CD4-positive, alpha-beta T cell treated with Interleukin-6 at 100 ng/mL for 8 hours (primary cell): Measurements from ENCODE around the gene RHBDF1.

Experiments used
- DNase-seq: peaks from one replicate; pipeline ENCODE4 v3.0.0-alpha.2; 2020; ENCODE audit warnings: mixed read lengths, low spot score

The RHBDF1 gene

DNA sequence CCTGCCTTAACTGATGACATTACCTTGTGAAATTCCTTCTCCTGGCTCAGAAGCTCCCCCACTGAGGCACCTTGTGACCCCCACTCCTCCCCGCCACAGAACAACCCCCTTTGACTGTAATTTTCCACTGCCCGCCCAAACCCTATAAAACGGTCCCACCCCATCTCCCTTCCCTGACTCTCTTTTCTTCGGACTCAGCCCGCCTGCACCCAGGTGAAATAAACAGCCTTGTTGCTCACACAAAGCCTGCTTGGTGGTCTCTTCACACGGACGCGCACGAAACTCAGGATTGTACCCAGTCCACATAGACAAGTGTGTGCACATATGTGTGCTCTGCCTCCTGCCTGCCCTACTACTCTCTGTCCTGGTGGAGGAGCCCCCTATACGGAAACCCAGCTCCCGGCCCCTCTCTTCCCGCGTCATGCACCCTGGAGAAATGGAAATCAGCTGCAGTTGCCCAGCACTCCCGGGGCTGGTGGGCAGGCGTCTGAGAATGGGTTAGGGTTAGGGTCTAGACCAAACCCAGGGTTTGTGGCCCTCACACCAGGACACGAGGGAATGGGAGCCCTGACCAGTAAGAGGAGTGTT, 2.4 kb upstream of the RHBDF1 start:
- DNase-seq, result no peak

DNA sequence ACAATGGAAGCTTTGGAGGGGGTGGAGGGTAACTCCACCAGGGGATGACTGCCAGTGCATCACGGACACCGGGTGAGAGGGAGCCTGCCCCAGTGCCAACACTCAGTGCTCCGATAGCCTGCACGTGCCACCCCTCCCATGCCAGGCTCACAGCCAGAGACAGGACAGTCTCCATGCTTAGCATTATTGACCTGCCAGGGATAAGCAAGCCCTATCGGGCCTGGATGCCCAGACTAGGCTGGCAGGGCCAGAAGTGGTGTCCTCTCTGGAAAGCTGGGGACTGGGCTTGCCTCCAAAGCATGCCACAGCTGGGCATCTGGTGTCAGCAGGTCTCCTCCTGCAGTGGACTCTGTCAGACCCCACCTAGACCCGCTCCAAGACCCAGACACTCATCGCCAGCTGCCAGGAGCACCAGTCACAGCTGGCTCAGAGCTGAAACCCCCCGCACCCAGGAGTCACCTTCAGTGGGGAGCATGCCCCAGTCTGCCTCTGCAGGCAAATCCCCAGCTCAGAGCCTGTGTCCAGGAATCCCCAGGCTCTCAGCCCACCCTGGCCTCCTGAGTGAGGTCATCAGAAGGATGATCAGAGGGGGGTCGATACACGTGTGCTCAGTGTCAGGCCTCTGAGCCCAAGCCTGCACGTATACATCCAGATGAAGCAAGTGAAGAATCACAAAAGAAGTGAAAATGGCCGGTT, 1.8 kb upstream of the RHBDF1 start:
- no peak for DNase-seq

DNA sequence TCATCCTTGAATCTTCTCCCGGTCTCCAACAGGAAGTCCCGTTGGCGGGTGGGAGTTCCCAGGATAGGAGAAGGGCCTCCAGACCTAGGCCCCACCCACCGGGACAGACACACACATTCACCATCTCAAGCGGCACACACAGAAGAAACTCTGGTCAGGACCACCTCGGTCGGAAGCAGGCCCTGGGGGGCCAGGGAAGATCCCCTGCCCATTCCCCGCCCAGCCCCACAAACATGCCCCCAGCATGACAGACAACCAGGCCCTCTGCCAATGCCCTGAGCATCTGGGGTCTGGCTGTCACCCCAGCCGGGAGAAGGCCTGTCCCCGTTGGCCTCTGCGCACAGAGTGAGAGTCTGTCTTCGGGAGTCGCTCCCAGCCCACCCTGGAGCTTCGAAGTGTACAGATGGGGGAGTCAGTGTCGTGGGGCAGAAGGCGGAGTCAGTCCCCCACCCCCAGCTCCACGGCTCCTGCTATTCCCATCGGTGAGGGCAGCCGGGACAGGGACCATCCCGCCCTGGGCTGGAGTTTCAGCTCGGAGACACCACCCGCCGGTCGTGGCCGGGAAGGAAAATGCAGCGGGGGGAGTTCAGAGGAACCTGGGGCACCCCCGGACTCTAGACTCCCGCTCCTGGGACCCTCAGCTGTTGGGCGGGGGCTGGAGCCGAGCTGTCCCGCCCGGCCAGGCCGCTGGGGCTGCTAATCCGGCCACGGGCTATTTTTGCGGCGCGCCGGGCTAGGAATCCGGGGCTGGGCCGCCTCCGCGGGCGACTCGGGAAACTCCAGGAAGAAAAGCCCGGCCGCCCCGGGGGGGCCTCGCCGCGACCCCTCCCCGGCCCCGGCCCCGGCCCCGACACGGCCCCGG, 660 bp downstream of the RHBDF1 start:
- no peak for DNase-seq

DNA sequence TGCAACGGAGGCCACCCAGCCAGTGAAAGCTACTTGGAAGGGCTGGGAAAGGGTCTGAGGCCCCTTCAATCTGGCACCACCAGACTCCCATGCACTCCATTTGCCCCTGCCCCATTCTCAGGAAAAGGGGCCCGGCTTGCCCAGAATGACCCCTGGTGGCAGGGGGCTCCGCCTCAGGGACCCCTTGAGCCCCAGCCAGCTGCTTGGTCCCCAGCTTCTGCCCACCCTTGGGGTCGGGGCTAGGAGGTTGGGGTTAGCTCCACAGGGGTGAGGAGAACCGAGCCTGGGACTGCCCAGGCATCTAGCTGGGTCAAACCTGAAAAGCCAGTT, 1.3 kb downstream of the RHBDF1 start:
- DNase-seq, result no peak

DNA sequence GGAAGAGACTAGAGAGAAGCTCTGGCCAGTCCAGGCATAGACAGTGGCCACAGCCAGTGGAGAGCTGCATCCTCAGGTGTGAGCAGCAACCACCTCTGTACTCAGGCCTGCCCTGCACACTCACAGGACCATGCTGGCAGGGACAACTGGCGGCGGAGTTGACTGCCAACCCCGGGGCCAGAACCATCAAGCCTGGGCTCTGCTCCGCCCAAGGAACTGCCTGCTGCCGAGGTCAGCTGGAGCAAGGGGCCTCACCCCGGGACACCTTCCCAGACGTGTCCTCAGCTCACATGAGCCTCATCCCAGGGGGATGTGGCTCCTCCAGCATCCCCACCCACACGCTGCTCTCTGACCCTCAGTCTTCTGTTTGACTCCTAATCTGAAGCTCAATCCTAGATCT, 3.2 kb downstream of the RHBDF1 start:
- no peak for DNase-seq

DNA sequence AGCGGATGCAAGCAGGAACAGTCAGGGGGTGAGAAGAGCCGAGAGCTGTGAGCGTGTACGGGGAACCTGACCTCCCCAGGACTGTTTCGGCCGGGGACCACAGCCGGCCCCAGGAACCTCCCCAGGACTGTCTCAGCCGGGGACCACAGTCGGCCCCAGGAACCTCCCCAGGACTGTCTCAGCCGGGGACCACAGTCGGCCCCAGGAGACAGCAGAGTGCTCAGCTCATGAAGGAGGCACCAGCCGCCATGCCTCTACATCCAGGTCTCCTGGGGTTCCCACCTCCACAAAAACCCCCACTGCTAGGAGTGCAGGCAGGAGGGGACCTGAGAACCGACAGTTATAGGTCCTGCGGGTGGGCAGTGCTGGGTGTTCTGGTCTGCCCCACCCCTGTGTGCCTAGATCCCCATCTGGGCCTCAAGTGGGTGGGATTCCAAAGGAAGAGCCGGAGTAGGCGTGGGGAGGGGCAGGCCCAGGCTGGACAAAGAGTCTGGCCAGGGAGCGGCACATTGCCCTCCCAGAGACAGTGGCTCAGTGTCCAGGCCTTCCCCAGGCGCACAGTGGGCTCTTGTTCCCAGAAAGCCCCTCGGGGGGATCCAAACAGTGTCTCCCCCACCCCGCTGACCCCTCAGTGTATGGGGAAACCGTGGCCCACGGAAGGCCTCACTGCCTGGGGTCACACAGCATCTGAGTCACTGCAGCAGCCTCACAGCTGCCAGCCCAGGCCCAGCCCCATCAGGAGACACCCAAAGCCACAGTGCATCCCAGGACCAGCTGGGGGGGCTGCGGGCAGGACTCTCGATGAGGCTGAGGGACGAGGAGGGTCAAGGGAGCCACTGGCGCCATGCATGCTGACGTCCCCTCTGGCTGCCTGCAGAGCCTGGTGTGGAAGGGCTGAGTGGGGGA, 4.3 kb downstream of the RHBDF1 start:
- no peak for DNase-seq

DNA sequence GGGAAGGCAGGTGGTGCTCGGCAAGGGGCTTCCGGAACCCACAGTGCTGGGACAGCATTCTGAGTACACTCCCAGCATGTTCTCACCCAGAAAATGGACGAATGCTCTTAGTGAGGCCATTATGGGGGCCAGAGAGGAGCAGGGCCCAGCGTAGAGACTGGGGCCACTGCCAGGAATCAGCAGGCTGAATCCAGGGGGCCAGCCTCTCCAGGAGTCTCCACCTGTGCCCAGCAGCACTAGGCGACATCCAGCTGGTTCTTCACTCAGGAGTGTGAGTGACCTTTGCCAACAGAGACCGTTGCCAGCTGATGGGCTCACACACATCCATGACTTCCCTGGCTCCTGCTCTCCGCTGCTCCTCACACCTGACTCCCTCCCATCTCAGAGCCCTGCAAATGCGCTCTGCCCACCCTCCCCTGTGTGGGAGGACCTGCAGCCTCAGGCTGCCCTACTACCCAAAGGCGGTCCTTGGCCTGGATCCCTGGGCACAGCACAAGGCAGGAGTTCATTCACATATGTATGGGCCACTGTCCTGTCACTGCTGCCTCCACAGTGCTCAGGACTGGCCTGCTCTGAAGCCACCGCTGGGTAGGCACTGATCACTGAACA, 5.1 kb downstream of the RHBDF1 start:
- no peak for DNase-seq

DNA sequence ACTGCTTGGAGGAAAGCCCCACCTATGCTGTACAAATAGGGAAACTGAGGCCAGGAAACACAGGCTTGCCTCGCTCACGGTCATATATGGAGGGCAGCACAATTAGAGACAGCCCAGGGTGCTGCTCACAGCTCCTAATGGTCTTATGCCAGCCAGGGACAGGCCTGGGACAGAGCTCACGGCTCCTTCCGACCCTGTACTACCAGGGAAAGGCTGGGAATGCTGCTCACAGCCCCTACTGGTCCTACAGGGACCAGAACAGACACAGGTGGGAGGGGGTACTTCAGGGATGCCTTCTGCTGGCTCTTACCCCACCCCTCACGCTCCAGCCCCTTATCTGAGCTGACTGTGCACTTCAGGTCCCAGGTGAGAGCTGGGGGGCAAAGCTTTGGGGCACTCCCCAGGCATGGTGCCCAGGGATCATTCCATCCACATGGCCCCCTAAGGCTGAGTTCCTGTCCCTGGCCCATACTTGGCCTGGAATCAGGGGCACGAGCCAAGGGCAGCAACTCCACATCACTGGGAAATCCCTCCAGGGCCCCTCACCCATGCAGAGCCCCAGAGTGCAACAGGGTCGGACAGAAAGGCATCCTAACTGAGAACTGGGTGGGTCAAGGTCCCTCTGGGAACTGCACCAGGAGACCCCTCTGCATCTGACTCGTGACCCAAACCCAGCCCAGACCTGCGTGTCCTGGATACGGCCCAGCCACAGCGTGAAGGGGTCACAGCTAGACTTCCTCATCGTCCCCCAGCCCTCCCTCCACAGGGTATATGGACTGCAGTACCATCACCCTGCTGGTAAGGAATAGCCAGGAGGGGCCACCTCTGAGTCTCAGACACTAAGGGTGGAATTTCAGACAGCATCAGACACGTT, 5.9 kb downstream of the RHBDF1 start:
- no peak for DNase-seq

DNA sequence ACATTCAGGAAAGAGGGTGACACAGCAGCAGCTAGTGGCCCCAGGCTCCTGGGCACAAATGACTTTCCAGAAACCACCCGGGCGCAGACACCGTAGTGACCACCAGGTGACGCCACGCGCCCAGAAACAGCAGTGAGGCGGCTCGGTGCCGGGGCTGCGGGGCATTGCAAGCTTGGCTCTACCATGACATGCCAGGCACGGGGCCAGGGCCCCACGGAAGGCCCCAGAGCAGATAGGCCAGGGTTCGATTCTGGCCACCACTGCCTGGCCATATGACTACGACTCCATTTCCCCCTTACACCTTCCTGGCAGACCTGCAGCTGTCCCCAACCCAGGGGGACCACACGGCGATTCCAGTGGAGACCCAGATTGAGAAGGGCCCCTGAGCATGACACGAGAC, 6.7 kb downstream of the RHBDF1 start:
- peak; percentile 80 for DNase-seq

DNA sequence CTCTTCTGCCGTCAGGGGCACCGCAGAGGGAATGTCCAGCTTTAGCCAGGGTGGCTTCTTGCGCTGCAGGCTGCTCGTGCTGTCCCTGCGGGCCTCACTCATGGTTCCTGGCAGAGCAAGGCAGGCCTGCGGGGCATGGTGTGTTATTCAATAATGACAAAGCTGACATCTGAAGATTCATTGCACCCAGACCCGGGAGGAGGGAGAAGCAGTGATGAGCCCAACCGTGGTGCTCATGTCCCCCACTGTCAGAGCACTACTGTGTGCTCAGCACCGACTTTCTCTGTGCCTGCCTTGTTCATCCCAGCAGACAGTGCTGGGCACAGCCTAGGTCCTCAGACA, 7.5 kb downstream of the RHBDF1 start:
- DNase-seq, result no peak

DNA sequence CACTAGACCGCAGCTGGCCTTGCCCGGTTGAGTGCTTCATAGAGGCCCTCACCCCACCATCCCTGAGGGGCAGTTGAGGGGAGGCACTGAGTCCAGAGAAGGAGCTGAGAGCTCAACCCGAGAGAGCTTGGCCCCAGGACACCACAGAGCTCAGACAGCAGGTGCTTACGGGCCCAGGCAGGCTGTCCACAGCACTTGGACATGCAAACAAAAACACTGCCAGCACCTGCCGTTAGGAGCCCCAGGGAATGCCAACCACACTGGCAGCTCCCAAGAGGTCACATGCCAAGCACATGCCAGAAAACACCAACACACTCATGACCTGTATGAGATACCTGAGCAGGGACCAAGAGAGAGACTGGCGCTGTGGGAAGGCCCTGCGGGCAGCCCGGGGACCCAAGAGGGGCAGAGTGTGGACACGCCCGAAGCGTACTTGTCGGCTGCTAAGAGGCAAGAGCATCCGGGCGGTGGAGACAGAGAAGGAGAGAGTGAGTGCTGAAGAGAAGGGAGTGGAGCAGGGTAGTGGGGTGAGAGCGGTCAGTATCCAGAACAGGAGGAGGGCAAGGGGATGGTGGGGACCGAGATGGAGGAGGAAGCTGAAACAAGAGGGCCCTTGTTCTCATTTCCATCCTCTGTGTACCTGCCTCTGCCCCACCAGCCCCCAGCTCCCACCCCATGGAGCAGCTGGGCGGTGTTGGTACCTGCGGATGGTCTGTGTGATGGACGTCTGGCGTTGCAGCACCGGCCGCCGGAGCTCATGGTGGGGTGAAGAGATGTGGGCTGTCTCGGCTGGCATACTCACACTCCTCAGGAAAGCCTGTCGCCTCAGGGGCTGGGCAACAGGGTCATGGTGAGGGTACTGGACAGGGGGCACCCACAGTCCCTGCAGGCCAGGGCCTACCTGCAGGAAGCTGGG, 8.2 kb downstream of the RHBDF1 start:
- DNase-seq, result no peak

DNA sequence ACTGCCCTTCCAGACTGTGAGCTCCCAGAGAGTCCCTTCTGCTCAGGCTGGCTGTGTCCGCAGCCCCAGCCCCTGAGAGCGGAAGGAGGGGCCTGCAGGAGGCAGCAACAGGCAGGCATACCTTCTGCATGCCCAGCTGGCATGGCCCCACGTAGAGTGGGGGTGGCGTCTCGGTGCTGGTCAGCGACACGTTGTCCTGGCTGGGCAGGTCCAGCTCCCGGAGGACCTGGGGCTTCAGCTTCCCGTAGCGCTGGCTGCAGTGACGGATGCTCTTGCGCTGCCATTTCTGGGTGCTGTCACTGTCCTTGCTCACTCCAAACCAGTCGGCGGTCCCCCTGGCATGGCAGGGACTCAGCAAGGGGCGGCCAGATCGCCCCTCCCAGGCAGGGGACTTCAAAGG, 9.0 kb downstream of the RHBDF1 start:
- no peak for DNase-seq

DNA sequence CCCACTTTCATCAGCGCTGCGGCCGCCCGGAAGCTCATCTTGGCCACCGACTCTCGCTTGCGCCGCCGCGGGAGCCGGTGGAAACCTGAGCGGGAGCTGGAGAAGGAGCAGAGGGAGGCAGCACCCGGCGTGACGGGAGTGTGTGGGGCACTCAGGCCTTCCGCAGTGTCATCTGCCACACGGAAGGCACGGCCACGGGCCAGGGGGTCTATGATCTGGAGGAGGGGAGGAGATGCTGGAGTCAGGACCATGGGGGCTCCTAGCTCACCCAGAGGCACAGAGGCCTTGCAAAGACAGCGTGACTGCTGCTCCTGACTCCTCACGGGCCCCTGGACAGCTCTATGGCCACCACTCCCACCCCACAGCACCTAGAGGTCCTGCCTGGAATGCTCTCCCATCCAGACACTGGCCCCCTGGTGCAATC, 9.5 kb downstream of the RHBDF1 start:
- DNase-seq, result no peak

DNA sequence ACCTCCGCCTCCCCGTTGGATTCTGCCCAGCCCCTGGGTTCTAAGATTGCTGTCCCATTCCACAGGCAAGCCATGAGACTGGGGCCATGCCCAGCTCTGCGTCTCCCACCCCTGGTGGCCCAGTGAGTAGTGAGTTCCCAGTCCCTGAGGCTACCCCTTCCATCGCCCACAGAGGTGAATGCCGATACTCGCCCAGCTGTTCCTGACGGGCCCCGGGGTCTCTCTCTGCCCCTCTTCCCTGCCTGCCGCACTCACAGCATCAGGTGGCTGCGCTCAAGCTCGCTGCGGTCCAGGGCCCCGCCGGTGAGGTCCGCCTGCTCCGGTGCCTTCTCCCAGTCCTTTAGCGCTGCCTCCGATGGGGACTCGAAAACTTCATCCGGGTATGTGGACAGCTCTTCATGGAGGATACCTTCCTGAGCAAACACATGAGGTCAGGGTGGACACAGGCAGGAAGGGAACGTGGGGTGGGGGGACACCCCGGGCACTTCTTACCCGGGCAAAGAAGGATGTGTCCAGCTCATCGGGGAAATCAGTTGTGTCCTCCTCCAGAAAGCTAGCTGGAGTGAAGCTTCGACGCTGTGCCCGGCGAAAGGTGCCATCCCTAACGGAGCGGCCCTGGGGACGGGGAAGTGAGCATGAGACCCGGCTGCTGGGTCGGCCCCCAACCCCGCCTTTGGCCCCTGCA, 10.0 kb downstream of the RHBDF1 start:
- DNase-seq, result no peak

DNA sequence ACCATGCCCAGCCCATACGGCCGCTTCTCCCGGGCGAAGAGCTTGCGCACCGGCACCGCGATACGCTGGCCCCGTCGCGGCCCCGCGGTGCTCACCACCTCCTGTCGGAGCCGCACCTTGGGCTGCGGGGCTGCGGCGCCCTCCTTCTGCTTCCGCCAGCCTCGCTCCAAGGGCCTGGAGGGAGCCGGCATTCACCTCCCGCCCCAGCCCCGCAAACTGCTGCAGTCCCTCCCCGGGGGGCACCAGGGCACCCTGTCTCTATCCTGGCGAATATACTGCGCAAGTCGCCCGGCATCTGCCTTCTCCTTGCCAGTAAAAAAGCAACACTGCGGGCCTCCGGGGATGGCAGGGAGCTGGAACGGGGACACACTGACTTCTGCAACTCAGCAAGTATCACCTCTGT, 10.6 kb downstream of the RHBDF1 start:
- no peak for DNase-seq

DNA sequence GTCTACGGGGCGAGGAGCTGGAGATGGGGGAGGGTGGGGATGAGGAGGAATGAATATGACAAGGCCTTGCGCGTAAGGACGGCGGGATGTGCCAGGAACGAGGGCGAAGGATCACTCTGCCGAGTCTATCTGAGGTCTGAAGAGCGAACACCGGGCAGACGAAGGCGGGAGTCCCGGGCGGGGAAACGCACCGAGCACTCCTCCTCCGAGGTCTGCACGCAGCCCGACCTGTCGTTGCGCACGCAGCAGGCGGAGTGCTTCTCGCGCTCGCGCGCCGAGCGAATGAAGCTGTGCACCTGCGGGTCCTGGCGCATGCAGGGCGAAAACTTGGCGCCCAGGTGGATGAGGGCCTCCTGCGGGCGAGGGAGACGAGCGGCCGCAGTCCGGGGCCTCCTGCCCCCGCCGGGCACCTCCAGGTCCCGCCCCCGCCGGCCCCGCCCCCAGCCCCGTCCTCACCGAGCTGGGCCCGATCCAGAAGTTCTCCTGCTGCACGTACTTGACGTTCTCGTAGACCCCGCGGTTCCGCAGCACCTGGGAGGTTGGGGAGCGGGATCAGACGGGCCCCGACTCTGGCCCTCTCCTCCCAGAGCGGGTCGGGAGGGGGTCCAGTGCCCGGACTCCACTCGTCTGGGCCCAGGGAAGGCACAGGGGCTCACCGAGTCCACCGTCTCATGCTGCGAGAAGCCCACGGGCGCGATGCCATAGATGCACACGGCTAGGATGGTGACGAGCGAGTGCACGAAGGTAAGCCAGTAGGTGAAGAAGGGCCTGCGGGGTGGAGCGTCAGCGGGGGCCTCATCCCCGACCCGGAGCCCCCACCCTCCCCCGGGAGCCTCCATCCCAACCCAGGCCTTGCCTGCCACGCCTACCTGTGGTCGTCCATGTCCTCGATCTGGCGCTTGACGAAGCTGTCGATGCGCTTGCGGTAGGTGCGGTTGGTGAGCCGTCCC, 11.2 kb downstream of the RHBDF1 start:
- DNase-seq, result no peak

DNA sequence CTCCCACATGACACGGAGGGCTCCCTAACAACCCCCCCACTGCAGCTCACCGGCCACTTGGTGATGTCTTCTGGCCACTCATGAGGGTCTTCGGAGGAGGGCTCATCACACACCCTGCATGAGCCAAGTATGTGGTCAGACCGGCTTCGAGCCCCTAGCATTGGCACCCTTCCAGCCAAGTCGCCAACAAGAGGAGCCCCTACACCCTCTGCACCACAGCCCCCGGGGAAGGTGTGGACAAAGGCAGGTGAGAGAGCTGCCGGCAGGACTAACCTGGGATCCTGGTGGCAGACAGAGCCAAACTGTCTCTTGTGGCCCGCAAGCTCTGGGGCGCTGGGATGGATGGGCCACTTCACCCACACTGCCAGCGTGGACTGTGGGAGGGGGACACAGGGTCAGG, 12.3 kb downstream of the RHBDF1 start:
- no peak for DNase-seq

DNA sequence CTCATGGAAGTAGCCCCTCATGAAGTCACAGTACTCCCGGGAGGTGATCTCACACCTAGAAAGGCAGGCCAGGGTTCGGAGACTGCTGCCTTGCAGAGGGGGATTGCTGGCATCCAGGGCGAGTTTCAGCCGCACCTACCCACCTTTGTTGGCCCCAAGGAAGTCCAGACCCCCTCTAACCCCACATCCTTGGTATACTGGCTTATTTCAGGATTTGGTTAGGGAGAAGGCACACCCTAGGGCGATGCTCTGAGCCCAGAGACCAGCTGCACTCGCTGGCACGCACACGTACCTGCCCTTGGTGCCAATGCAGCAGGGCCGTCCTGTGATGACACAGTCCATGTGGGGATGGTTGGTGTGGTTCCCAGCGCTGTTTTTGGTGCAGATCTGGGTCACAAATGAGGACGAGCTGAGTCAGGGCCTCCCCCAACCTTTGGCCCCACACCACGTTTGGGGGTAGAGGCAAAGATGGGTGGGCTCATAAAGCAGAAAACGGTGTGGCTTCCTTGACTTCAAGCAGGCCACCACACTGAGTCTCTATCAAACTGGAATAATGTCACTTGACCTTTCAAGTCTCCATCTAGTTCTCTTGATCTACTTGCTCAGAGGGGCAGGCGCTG, 12.9 kb downstream of the RHBDF1 start:
- DNase-seq, result no peak
